Mesothelial cell of epicardium (in vitro differentiated cells): ENCODE data around the gene MOGAT1. TPM values are rescaled to one million over a fixed set of nuclear protein-coding genes. Genes with fewer than 3 reads are reported as not detected.
A peak's percentile ranks its signal among the peaks of the same experiment; 100 is the strongest.

ENCODE experiments used
- DNase-seq, 2 experiments: peaks; one replicate each; pipeline ENCODE4 v3.0.0; 2021; ENCODE audit warnings: low spot score in 2 of 2; ENCODE audit not compliant: unreplicated experiment in 2 of 2
- H3K27ac Mint-ChIP-seq: 2 replicates; pipeline ENCODE4 v1.8.0; 2021; ENCODE audit warnings: mixed read lengths
- H3K27me3 Mint-ChIP-seq: 2 replicates; pipeline ENCODE4 v1.8.0; 2021; ENCODE audit warnings: low read depth, mixed read lengths
- H3K36me3 Mint-ChIP-seq: 2 replicates; pipeline ENCODE4 v1.8.0; 2021; ENCODE audit warnings: mixed read lengths
- H3K4me1 Mint-ChIP-seq: 2 replicates; pipeline ENCODE4 v1.8.0; 2021; ENCODE audit warnings: mixed read lengths
- H3K4me3 Mint-ChIP-seq: 2 replicates; pipeline ENCODE4 v1.8.0; 2021; ENCODE audit warnings: mild to moderate bottlenecking, moderate library complexity, mixed read lengths
- H3K9me3 Mint-ChIP-seq: 2 replicates; pipeline ENCODE4 v1.8.0; 2021; ENCODE audit warnings: mixed read lengths
- total RNA-seq: library from RNA; stranded (reverse); gene quantifications from 3 replicates; pipeline ENCODE4 v1.2.1, GENCODE V29; 2021
- TF ChIP-seq, protein P1 (sequence below): fragments of 200-600 bp; sonication (generic); IDR thresholded peaks from one replicate; pipeline ENCODE4 v1.5.0; 2021; ENCODE audit warnings: antibody characterized with exemption; ENCODE audit not compliant: unreplicated experiment

MOGAT1 gene
- total RNA-seq, 1 donor from 2014 or later, result not detected

GRCh38 chr2:222745836-222746559 is 74.5 kb downstream of the MOGAT1 start:
- Mint-ChIP-seq H3K4me3 (no peak overlapping the region), H3K4me1 (peaks cover 16% of the 10 kb centered on the region), H3K36me3 (no peaks in the 10 kb centered on the region), H3K27ac (peak overlapping the region; percentile 51), H3K9me3 (peaks cover 8% of the 10 kb centered on the region), H3K27me3 (no peaks in the 10 kb centered on the region)
- TF ChIP-seq, protein P1, sequence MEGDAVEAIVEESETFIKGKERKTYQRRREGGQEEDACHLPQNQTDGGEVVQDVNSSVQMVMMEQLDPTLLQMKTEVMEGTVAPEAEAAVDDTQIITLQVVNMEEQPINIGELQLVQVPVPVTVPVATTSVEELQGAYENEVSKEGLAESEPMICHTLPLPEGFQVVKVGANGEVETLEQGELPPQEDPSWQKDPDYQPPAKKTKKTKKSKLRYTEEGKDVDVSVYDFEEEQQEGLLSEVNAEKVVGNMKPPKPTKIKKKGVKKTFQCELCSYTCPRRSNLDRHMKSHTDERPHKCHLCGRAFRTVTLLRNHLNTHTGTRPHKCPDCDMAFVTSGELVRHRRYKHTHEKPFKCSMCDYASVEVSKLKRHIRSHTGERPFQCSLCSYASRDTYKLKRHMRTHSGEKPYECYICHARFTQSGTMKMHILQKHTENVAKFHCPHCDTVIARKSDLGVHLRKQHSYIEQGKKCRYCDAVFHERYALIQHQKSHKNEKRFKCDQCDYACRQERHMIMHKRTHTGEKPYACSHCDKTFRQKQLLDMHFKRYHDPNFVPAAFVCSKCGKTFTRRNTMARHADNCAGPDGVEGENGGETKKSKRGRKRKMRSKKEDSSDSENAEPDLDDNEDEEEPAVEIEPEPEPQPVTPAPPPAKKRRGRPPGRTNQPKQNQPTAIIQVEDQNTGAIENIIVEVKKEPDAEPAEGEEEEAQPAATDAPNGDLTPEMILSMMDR, result no peak
- DNase-seq, result no peak

DNA sequence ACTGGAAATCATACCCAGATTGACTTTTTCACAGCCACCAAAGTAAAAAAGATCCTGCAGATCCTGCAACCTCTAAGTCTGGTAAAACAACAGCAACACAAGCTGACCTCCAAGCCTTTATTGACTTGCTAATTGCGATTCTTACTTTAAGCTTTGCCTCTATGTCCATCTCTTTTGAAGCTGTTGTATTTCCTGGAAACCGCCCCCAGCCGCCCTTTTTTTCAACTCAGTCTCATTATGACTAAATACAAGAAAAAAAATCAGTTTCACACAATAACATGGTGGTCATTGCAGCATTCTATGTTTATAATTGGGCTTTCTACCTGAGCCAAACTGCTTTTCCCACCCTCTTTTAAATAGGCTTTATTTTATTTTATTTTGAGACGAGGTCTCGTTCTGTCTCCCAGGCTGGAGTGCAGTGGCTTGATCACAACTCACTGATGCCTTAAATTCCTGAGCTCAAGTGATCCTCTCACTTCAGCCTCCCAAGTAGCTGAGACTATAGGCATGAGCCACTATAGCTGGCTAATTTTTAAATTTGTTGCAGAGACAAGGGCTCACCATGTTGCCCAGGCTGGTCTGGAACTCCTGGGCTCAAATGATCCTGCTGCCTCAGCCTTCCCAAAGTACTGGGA is 76.2 kb downstream of the MOGAT1 start:
- no peaks in the 10 kb centered on the region for H3K27me3 Mint-ChIP-seq
- no peak overlapping the region for H3K4me3 Mint-ChIP-seq
- no peak for DNase-seq
- TF ChIP-seq, protein P1, result no peak
- H3K9me3 Mint-ChIP-seq, result peaks cover 8% of the 10 kb centered on the region
- H3K27ac Mint-ChIP-seq, result no peak overlapping the region
- peaks cover 17% of the 10 kb centered on the region for H3K4me1 Mint-ChIP-seq
- no peaks in the 10 kb centered on the region for H3K36me3 Mint-ChIP-seq

DNA sequence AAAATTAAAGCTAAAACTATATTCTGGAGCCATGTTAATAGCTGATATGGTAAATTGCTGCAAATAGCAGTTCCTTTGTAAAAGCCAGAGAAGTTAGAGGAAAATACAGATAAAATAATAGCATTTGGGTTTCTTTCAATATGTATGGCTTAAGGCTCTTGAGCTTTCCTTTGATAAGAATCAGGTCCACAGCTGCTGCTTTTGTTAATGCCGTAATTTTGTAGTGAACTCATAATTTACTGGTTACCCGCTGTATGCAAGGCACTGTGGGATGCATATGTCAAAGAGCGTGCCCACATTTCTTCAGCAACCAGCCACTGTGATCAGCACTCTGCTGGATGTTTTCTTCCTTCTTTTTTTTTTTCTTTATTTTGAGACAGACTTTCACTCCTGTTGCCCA is 79.1 kb downstream of the MOGAT1 start:
- TF ChIP-seq, protein P1, result no peak
- no peak for DNase-seq
- peaks cover 8% of the 10 kb centered on the region for H3K9me3 Mint-ChIP-seq
- H3K27ac Mint-ChIP-seq, result no peak overlapping the region
- H3K4me3 Mint-ChIP-seq, result no peak overlapping the region
- peaks cover 18% of the 10 kb centered on the region for H3K4me1 Mint-ChIP-seq
- no peaks in the 10 kb centered on the region for H3K36me3 Mint-ChIP-seq
- no peaks in the 10 kb centered on the region for H3K27me3 Mint-ChIP-seq

- H3K4me3 Mint-ChIP-seq, result no peak overlapping the region
- TF ChIP-seq, protein P1, result no peak
- no peak overlapping the region for H3K27ac Mint-ChIP-seq
- peaks cover 8% of the 10 kb centered on the region for H3K9me3 Mint-ChIP-seq
- H3K4me1 Mint-ChIP-seq, result peaks cover 12% of the 10 kb centered on the region
- no peaks in the 10 kb centered on the region for H3K36me3 Mint-ChIP-seq
- H3K27me3 Mint-ChIP-seq, result no peaks in the 10 kb centered on the region
- DNase-seq, result no peak
Measured at GRCh38 chr2:222751238-222751637, 79.8 kb downstream of the MOGAT1 start.

DNA sequence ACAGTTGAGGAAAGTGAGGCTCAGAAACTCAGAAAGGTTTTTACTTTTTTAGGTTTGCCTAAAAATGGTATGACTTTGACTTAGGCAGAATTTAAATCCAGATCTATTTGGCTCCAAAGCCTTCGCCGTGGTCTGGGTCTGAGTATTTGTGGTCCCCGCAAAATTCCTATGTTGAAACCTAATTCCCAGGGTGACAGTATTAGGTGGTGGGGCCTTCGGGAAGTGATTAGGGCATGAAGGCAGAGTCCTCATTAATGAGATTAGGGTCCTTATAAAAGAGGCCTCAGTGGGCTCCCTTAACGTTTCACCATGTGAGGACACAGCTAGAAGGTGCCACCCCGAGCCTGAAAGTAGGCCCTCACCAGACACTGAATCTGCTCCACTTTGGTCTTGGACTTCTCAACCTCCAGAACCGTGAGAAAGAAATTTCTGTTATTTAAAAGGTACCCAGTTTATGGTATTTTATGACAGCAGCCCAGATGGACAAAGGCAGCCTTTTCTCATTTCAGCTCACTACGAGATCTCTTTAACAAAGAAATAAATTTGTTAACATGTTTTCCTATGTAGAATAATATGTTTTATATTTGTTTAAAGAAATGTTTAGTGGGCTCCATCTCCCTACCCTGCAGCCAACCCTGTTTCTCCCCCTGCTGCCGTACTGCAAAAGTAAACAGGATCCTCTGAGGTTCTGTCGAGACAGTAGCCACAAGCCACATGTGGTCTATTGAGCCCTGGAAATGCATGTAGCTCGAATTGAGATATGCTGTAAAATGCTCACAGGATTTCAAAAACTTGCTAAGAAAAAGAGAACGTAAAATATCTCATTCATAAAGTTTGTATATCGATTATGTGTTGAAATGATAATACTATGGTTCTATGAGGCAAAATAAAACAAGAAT is 80.6 kb downstream of the MOGAT1 start:
- Mint-ChIP-seq H3K9me3 (peaks cover 8% of the 10 kb centered on the region), H3K27ac (no peak overlapping the region), H3K4me3 (no peak overlapping the region), H3K4me1 (peaks cover 15% of the 10 kb centered on the region), H3K27me3 (no peaks in the 10 kb centered on the region), H3K36me3 (no peaks in the 10 kb centered on the region)
- TF ChIP-seq, protein P1, result no peak
- no peak for DNase-seq
